GM21515 (cell line): ENCODE data around the gene ZBTB5.

Source experiments
- ATAC-seq: cut with Tn5 transposase; IDR thresholded peaks from one replicate; pipeline ENCODE4 v1.9.1; 2021; ENCODE audit not compliant: unreplicated experiment

Gene ZBTB5

DNA sequence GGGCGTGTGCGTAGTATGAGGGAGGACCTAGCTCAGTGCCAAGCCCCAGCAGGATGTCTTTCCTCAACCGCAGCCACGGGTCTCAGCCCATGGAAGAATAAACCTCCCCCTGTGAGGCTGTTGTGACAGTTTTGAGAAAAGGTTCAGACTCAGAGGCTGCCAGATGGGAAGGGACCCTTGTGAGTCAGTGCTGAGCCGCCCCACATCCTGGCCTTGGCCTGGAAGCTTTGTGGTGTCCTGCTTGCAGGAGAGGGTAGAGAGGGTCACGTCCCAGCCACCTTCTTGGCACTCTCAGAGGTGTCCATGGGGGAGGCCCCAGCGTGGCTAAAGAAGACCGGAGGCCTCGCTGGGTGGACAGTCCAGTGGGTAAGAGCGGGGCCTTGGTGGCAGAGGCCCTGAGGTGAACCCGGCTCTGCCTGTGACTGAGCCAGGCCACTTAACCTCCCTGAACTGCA is 39.9 kb downstream of the ZBTB5 start:
- no peak for ATAC-seq

DNA sequence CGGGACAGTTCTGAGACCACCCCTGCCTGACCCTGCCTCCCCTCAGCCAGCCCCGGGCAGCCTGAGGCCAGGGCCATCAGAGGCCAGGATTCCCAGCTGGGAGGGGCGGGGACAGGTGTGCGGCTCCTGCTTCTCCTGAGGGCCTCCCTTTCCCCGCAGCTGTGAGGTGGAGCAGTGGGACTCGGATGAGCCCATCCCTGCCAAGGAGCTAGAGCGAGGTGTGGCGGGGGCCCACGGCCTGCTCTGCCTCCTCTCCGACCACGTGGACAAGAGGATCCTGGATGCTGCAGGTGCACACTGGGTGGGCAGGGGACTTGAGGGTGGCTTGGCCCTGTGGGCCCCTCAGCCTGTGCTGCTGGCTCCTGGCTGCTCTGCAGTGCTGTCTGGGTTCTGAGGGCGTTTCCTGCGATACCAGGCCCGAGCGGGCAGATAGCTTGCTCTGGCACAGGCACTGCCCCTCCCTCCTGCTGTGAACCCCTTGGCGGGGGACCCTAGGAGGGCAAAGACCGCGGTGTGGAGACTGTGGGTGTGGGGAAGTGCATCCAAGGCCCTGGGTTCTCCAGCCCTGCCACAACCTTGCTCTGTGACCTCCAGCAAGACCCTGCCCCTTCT is 40.5 kb downstream of the ZBTB5 start:
- no peak for ATAC-seq

DNA sequence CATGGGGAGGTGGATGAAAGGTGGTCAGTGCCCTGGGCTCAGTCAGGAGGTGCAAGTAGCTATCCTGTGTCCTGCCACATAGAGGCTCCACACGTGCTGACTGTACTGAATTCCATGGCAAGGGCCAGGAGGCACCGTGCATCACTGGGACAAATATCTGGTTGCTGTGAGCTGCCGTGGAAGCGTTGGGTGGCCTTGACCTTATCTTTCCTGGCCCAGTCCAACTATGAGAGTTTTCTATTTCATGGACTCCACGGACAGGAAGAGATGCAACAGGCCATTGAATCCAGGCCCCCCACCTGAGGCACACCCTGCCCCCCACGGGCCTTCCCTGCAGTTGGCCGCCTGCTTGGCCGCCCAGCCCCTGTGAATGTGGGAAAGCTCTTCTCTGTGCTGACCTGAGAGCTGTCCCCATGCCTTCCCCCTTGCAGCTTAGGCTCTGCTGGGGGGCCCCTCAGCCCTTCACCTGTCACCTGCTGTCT is 41.0 kb downstream of the ZBTB5 start:
- ATAC-seq: no peak

DNA sequence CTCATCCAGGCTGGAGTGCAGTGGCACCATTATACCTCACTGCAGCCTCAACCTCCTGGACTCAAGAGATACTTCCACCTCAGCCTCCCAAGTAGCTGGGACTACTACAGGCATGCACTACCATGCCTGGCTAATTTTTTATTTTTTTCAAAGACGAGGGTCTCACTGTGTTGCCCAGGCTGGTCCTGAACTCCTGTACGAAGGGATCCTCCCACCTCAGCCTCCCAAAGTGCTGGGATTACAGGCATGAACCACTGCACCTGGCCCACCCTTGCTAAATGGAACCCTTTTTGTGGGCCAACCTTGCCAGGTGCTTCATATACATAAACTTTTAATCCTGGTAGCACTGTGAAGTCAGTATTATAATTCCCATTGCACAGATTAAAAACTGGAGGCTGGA is 41.7 kb downstream of the ZBTB5 start:
- no peak for ATAC-seq

DNA sequence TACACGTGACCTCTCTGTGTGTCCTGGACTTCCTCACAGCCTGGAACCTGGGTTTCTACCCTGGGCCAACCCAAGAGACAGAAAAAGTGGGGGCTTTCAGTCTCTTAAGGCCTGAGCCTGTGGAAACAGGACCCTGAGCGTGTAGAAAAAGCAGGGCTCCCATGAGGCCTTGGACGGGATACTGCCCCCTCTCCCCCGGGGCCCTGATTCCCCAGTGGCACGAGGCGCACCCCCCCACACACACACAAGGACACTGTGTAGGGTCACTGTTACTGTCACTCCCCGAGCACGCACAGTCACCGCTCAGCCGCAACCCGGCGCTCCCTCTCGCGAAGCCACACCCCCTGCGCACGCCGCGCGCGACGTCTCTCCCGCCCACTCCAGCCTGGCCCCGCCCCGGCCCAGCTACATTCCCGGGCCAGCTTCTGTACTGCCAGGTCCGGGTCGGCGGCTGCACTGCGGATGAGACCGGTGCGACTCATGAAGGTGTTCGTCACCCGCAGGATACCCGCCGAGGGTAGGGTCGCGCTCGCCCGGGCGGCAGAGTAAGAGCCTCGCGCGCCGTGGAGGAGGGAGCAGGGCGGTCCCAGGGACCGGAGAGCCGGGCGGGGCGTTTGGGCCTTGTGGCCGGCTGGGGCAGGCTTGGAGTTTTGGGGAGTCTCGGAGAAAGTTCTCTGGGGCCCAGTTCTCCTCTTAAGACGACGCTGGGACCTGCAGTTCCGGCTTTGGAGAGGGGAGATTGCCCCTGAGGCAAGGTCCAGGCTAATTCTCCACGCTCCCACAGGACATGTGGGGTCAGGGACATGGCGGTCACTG is 42.8 kb downstream of the ZBTB5 start, which contains the start of gene GRHPR:
TSS of gene GRHPR (plus strand) at position 408 of the 816 bp plus-strand sequence. CDS start at position 463, 55 bp downstream.
- peak; percentile 93 for ATAC-seq

DNA sequence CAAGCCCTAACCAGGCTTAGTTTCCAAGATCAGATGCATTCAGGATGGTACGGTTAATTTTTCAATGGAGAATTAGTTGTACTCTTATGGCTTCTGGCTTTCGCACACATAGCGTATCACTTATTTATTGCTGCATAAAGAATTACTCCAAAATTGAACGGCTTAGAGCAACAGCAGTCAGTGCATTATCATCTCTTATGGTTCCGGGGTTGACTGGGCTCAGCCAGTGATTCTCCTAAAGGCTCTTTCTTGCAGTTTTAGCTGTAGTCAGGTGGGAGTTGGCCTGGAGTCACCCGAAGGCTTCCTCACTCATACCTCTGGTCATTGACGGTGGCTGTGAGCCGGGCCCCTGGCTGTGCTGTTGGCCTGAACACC is 43.3 kb downstream of the ZBTB5 start:
- ATAC-seq: no peak

DNA sequence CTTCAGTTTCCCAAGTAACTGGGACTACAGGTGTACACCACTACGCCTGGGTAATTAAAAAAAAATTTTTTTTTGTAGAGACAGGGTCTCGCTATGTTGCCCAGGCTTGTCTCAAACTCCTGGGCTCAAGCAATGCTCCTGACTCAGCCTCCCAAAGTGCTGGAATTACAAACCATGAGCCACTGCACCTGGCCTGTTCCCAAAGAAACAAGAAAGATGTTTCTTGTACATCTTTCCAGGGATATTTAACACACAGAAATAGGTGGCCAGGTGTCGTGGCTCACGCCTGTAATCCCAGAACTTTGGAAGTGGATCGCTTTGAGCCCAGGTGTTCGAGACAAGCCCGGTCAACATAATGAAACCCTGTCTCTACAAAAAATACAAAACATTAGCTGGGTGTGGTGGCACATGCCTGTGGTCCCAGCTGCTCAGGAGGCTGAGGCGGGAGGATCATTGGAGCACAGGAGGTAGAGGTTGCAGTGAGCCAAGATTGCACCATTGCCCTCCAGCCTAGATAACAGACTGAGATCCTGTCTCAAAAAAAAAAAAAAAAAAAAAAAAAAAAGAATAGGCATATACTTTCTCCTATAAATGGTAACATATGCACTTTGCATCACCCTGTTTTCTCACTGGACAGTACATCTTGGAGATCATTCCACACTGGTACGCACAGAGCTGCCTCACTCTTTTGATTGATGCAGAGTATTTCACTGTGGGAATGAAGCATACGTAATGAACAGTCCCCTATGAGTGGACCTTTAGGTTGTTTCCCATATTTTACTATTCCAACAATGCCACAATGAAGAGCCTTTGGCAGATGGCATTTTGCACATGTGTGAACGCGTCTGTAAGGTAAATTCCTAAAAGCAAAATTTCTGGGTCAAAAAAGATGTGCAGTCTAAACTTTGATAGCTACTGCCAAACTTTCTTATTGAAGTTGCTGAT is 44.7 kb downstream of the ZBTB5 start:
- ATAC-seq: no peak

DNA sequence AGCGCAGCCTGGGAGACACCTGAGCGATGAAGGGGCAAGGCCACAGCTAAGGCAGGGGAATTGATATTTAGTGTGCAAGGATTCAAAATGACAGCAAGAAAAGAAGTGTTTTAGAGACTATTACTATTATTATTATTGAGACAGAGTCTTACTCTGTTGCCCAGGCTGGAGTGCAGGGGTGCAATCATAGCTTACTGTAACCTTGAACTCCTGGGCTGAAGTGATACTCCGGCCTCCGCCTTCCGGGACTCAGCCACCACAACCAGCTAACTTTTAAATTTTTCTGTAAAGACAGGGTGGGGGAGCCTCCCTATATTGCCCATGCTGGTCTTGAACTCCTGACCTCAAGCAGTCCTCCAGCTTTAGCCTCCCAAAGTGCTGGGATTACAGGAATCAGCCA is 46.0 kb downstream of the ZBTB5 start:
- no peak for ATAC-seq

DNA sequence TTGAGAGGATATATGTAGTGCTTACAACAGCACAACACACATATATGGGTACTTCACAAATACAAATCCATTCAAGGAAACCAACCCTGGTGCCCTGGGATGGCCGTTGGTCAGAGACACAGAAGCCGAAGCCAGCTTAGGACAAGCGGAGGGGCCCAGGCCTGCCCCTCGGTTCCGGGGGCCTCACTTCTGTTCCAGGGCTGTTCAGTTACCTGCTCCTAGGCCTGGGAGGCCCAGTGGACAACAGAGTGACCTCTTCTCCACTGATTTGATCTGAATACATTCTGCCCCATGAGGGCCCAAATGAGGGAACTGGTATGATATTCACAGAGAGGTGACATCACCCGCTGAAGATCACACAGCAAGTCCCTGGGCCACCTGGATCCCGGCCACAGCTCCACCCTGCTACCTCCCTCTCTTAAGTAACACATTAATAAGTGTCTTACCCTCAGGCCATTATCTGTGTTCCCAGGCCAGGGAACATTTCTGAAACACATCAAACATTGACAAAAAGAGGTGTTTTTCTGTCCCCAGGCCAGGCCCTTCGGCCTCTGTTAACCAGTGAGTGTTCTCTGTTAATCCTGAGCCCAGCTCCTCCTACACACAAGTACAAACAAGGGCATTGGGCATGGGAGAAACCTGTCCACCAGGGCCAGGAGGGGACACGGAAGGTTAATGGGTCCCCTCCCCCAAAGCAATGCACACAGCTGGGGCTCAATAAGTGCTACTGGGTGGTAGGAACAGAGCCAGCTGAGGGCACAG is 47.2 kb downstream of the ZBTB5 start:
- ATAC-seq: no peak

DNA sequence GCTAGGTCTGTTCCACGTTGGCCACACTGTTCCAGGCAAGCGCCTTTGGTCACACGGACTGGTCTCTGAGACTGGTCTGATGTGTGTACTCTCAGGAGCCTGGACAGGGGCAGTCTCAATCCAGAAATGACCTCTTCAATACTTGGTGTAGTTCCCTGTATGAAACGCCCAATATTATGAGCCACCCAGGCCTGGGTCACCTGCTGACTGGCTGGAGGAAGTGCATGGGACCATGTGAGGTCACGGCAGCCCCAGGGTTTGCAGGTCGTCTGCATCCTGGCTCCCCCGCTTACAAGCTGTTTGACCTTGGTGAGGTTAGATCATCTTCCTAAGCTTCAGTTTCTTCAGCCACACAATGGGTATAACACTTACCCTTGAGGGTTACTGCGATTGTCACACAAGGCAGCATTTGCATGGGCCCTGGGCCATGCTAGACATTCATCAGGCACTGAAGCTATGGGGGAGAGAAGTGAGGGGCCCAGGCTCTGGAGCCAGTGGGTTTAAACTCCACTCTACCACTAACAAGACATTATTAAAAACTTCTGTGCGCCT is 47.9 kb downstream of the ZBTB5 start:
- no peak for ATAC-seq

DNA sequence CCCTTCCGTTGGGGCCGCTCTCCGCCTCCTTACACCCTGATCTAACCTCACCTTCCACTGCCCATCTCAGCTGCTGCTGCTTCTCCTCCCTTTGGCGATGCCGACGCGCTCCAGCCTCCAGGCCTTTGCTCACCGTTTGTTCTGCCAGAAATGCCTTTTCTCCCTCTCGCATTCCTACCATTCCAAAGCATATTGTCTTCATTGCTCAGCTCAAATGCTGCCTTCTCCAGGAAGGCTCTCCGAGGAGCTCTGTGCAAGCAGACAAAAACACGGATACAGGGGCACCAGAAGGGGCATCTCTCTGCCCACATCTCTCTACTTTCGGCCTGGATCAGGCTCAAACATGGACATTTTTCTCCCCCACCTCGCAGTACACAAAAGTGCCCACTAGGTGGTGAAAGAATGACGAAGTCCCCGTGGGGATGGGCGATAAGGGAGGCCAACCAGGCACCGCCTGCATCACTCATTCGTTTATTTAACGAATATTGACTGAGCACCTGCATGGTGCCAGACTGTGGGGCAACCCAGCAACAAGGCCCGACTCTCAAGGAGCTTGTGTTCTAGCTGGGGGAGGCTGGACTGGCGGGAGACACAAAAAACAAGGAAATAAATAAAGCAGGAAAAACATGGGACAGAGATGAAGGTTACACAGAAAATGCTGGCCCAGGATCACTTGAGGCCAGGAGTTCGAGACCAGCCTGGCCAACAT is 50.1 kb downstream of the ZBTB5 start:
- ATAC-seq: no peak

DNA sequence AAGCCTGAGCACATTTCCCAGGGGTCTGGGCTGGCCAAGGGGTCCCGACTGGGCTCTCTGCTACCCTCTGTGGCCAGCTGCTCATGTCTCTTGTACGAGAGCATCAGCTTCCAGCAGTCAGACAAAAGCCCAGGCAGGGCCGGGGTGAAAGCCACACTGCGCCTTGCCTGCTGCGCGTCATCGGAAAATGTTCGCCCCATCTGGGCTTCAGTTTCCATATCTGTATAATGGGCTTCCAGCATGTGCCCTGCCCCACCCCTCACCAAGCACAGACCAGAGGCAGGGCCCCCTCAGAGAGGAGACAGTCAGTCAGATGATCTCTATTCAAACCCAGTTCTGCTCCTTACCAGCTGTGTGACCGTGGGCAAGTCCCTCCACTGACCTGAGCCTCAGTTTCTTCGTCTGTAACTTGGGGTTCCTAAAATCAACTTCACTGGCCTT is 50.7 kb downstream of the ZBTB5 start:
- ATAC-seq: no peak

DNA sequence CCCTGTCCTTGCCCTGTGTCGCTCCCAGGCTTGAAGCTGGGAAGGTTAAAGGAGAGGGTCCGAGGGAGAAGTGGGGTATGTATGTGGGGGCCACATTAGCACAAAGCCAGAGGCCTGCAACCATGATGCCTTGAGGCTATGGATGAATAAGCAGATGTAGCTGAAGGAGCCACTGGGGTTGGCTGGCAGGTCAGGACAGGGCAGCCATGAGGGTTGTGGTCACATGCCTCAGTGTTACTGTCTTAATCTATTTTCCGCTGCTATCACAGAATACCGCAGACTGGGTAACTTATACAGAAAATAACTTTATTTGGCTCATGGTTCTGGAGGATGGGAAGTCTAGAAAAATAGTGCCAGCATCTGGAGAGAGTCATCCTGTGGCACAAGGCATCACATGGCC is 51.9 kb downstream of the ZBTB5 start:
- no peak for ATAC-seq

DNA sequence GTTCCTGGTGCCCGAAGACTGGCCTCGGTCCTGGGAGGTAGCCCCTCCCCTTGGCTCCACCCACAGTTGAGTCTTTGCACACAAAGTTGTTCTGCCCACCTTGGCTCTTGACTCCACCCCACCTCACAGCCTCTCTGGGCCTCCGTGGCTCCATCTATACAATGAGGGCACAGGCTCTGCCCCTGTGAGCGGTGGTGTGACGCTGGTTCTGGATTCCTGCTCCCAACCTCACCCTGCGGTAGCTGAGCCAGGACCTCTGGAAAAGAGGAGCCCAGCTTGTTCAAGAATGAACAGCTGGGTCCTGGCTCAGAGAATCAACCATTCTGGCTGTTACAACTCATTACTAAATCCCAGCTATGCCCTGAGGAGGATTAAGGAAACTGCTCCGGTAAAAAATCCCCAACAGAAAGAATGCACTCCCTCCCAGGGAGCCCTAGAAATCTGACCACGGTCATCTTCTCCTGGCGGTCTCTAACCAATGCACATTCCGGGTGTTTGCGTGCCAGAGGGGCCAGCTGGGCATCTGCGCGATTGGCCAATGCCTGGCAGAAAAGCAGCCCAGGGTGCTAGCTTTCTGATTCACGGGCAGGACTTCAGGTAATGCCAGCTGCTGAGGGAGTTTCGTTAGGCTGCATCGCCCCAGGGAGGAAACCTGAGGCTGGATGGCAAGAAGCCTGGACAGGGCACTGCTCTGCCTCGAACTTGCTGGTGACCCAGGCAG is 52.7 kb downstream of the ZBTB5 start:
- ATAC-seq: no peak

DNA sequence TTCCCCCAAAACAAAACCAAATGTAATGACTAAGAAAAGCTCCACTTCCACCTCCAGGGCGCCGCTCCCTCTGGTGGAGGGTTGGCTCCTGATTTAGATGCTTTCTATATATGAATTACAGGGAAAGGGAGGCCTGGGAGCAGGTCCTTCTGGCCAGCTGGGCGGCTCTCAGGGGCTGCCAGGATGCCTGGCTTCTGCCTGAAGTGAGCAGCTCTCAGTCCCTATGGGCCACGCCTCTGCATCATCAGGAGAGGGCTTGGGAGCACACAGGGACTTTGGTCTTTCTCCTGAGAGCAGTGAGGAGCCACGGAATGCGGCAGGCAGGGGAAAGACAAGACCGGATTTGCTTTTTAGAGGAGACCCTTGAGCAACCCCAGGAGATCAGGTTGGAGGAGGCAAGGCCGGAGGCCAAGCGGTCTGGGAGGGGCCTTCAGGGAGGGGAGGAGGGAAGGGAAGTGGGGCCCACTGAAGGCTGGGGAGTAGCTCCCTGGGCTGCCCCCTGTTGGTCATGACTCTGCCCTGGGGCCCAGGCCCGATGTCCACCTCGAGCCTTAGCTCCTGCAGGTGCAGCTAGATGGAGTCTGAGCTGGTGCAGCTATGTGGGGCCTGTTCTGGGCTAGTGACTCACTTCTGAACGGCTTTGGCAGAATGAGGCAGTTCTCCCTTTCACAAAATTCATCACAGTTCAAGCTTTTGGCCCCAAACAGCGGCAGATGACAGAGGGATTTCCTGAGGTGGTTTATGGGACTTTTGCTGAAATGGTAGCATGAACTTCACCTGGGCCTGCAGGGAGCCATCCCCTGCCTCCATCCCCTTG is 54.1 kb downstream of the ZBTB5 start:
- peak; percentile 23 for ATAC-seq

DNA sequence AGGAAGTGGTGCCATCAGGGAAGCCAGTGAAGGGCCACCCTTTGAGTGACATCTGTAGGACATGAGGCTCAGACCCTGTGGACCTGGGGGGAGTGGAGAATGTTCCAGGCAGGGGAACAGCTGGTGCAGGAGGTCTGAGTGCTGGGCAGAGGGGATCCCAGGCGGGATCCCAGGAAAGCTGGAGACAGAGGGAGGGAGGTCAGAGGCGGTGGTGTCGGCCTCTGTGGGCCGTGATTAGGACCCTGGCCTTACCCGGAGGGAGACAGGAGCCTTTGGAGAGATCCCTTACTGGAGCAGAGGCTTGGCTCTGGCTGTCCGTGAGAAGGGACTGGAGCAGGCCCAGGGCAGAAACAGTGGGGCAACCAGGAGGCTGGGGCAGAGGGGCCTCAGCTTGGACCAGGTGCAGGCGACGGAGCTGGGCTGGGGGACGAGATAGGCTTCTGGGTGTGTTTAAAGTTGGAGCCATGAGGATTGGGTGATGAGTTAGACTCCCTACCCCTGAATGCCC is 54.8 kb downstream of the ZBTB5 start:
- no peak for ATAC-seq

DNA sequence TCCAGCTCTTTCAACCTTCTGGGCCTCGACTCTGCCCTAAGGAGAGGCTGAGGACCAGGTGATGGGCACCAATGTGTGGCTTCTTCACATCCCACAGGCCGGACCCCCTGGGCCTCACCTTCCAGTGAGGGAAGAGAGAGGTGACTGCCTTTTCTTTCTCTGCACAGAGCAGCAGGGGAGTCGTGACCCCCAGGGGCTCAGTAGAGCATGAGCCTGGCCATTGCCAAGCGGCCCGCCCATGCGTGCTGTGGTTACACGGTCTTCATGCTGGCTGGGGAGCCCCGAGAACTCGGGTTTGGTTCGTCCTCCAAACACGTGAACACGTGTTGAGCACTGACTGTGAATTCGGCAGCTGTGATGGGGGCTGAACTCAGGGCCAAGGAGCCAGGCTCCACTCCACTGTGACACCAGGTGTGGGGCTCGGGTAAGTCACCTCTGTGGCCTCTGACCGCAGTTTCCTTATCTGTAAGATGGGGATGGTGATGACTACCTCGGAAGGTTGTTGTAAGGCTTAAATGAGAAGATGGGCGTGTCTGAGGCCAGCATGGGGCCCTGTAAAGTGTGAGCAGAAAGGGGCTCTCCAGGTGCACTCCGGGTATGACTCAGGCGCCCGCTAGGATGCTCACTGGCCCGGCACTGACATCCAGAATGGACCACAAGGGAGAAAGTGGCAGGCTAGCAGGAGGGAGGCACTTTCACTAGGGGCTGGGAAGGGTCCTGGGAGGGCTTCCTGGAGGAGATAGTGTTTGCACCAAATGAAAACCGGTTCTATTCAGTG is 56.1 kb downstream of the ZBTB5 start:
- peak; percentile 86 for ATAC-seq
